IMR-90 (cell line): ENCODE results near the gene NUDT16. TPM values are rescaled to one million over a fixed set of nuclear protein-coding genes. Genes with fewer than 3 reads are reported as not detected.

Experiments
- ATAC-seq: fragments of 200-7000 bp; cut with Tn5 transposase; 2 replicates; pipeline ENCODE4 v1.9.1; 2020; ENCODE audit warnings: low read depth, mild to moderate bottlenecking, moderate library complexity
- BruUV-seq: library from RNA; stranded (reverse); fragments of 400-500 nt; replicated peaks from 2 replicates; lab custom pipeline; 2021; lab: Mats Ljungman, UMichigan
- CTCF ChIA-PET: fragments of 300-600 bp; formaldehyde crosslinking; extraction: SDS; loops from one replicate; lab custom pipeline; 2021; ENCODE audit warnings: antibody characterized with exemption; lab: Yijun Ruan, JAX
- POLR2A ChIA-PET: fragments of 300-600 bp; sonication (Branson Sonifier 250); formaldehyde crosslinking; loops from one replicate; lab custom pipeline; 2022; ENCODE audit warnings: antibody characterized with exemption; ENCODE audit not compliant: unreplicated experiment; lab: Charles Lee
- DNase-seq: peaks from one replicate; pipeline ENCODE4 v3.0.0; 2013
- H2AFZ ChIP-seq: replicated peaks from 2 replicates; pipeline ENCODE3; 2013; ENCODE audit warnings: low read length, mild to moderate bottlenecking; ENCODE audit not compliant: poor library complexity
- H2AK5ac ChIP-seq: 2 replicates; pipeline ENCODE4 v1.6.1; 2013; ENCODE audit warnings: low read depth, low read length, inconsistent platforms
- H2AK9ac ChIP-seq: replicated peaks from 2 replicates; pipeline ENCODE3; 2013; ENCODE audit warnings: mild to moderate bottlenecking, low read depth, low read length, moderate library complexity; ENCODE audit not compliant: poor library complexity
- H2BK120ac ChIP-seq: 2 replicates; pipeline ENCODE4 v1.6.1; 2013; ENCODE audit warnings: low read depth, low read length, inconsistent platforms
- H2BK15ac ChIP-seq: 3 replicates; pipeline ENCODE4 v1.6.1; 2013; ENCODE audit warnings: low read depth, low read length, inconsistent platforms
- H2BK20ac ChIP-seq: 2 replicates; pipeline ENCODE4 v1.6.1; 2013; ENCODE audit warnings: low read depth, mild to moderate bottlenecking, inconsistent platforms, low read length, moderate library complexity
- H2BK5ac ChIP-seq: 2 replicates; pipeline ENCODE4 v1.6.1; 2013; ENCODE audit warnings: mild to moderate bottlenecking, low read depth, low read length, inconsistent platforms; ENCODE audit not compliant: poor library complexity, severe bottlenecking
- H3K14ac ChIP-seq: replicated peaks from 2 replicates; pipeline ENCODE4 v1.6.1; 2013; ENCODE audit warnings: low read depth, low read length, inconsistent platforms
- H3K18ac ChIP-seq: 2 replicates; pipeline ENCODE4 v1.6.1; 2013; ENCODE audit warnings: low read depth, low read length, control low read depth
- H3K23ac ChIP-seq: 2 replicates; pipeline ENCODE4 v1.6.1; 2013; ENCODE audit warnings: low read depth, low read length, inconsistent platforms
- H3K27ac ChIP-seq: 2 replicates; pipeline ENCODE4 v1.5.1; 2013; ENCODE audit warnings: mild to moderate bottlenecking, control low read depth, low read length; ENCODE audit not compliant: insufficient read depth
- H3K27me3 ChIP-seq: 2 replicates; pipeline ENCODE4 v1.6.1; 2013; ENCODE audit warnings: low read length; ENCODE audit not compliant: control insufficient read depth, insufficient read depth
- H3K36me3 ChIP-seq: 2 replicates; pipeline ENCODE4 v1.6.1; 2013; ENCODE audit warnings: low read length, mixed read lengths; ENCODE audit not compliant: control insufficient read depth, insufficient read depth
- H3K4ac ChIP-seq: 2 replicates; pipeline ENCODE4 v1.6.1; 2013; ENCODE audit warnings: low read depth, low read length, inconsistent platforms
- H3K4me1 ChIP-seq: 2 replicates; pipeline ENCODE4 v1.6.1; 2013; ENCODE audit warnings: low read length, mixed read lengths; ENCODE audit not compliant: control insufficient read depth, insufficient read depth
- H3K4me2 ChIP-seq: 2 replicates; pipeline ENCODE4 v1.6.1; 2013; ENCODE audit warnings: low read depth, mild to moderate bottlenecking, control low read depth, low read length, moderate library complexity
- H3K4me3 ChIP-seq: 2 replicates; pipeline ENCODE4 v1.5.1; 2013; ENCODE audit warnings: low read depth, mild to moderate bottlenecking, control low read depth, low read length, moderate library complexity; ENCODE audit not compliant: insufficient read depth
- H3K56ac ChIP-seq: 2 replicates; pipeline ENCODE4 v1.6.1; 2013; ENCODE audit warnings: low read length, inconsistent platforms; ENCODE audit not compliant: insufficient read depth; ENCODE audit errors: extremely low read depth
- H3K79me1 ChIP-seq, 2 experiments: 2 replicates each; pipeline ENCODE4 v1.6.1; 2013; ENCODE audit warnings: low read length in 2 of 2, inconsistent platforms in 1 of 2, low read depth in 1 of 2
- H3K9ac ChIP-seq: 2 replicates; pipeline ENCODE4 v1.6.1; 2013; ENCODE audit warnings: low read depth, low read length, control low read depth
- H3K9me1 ChIP-seq: 2 replicates; pipeline ENCODE4 v1.6.1; 2013; ENCODE audit warnings: low read length, inconsistent platforms; ENCODE audit not compliant: insufficient read depth
- H3K9me3 ChIP-seq: 2 replicates; pipeline ENCODE4 v1.6.1; 2013; ENCODE audit warnings: low read length; ENCODE audit not compliant: control insufficient read depth, insufficient read depth
- H4K20me1 ChIP-seq: 2 replicates; pipeline ENCODE4 v1.6.1; 2013; ENCODE audit warnings: low read length, inconsistent platforms; ENCODE audit not compliant: insufficient read depth
- H4K5ac ChIP-seq: 2 replicates; pipeline ENCODE4 v1.6.1; 2013; ENCODE audit warnings: mild to moderate bottlenecking, low read depth, low read length, control low read depth
- H4K8ac ChIP-seq, 2 experiments: 2 replicates each; pipeline ENCODE4 v1.6.1; 2013; ENCODE audit warnings: low read depth in 2 of 2, low read length in 2 of 2, control low read depth in 1 of 2, inconsistent platforms in 1 of 2
- H4K91ac ChIP-seq: 2 replicates; pipeline ENCODE4 v1.6.1; 2013; ENCODE audit warnings: low read depth, low read length, inconsistent platforms; ENCODE audit not compliant: insufficient read depth
- CHD1 ChIP-seq: IDR thresholded peaks from 2 replicates; pipeline ENCODE4 v1.6.1; 2012; ENCODE audit warnings: low read depth, low read length, improper control_type of control experiment
- FOS ChIP-seq: fragments of 150-350 bp; IDR thresholded peaks from 2 replicates; pipeline ENCODE4 v1.6.1; 2016; ENCODE audit warnings: low read depth, low read length
- MAFK ChIP-seq: IDR thresholded peaks from 2 replicates; pipeline ENCODE4 v1.6.1; 2012; ENCODE audit warnings: low read depth, low read length, improper control_type of control experiment
- MAZ ChIP-seq: IDR thresholded peaks from 2 replicates; pipeline ENCODE4 v1.6.1; 2012; ENCODE audit warnings: low read depth, mild to moderate bottlenecking, low read length, improper control_type of control experiment, moderate library complexity, borderline replicate concordance
- MXI1 ChIP-seq: IDR thresholded peaks from 2 replicates; pipeline ENCODE4 v1.6.1; 2012; ENCODE audit warnings: low read depth, mild to moderate bottlenecking, low read length, moderate library complexity, borderline replicate concordance
- NFE2L2 ChIP-seq: fragments of 150-350 bp; IDR thresholded peaks from 2 replicates; pipeline ENCODE4 v1.6.1; 2016; ENCODE audit warnings: low read depth, mild to moderate bottlenecking, low read length
- POLR2A ChIP-seq: IDR thresholded peaks from 2 replicates; pipeline ENCODE4 v1.6.1; 2012; ENCODE audit warnings: mild to moderate bottlenecking, low read depth, low read length
- RAD21 ChIP-seq: IDR thresholded peaks from 2 replicates; pipeline ENCODE4 v1.6.1; 2012; ENCODE audit warnings: low read length, improper control_type of control experiment
- RCOR1 ChIP-seq: IDR thresholded peaks from 2 replicates; pipeline ENCODE4 v1.6.1; 2012; ENCODE audit warnings: mild to moderate bottlenecking, low read length, improper control_type of control experiment; ENCODE audit not compliant: insufficient replicate concordance
- RFX5 ChIP-seq: IDR thresholded peaks from 2 replicates; pipeline ENCODE4 v1.8.0; 2012; ENCODE audit warnings: low read depth, mild to moderate bottlenecking, low read length, moderate library complexity
- WGBS, 2 experiments: methylation state at CpG; one replicate each; pipeline versions ENCODE4 v1.1.5 to v1.1.7; 2013; ENCODE audit warnings: missing lambda C conversion rate in 2 of 2; ENCODE audit not compliant: insufficient read length in 1 of 2; ENCODE audit errors: extremely low coverage in 2 of 2; 5-methylcytosine and 5-hydroxymethylcytosine counted together
- dilution Hi-C: fragments of 300-500 bp; cut with HindIII; formaldehyde crosslinking; loops from one replicate; pipeline ENCODE4 v1.14.3; 2018; ENCODE audit warnings: low sequenced_read_pairs; ENCODE audit not compliant: unreplicated experiment
- in situ Hi-C: fragments of 300-500 bp; cut with MboI; formaldehyde crosslinking; loops from 3 replicates; pipeline ENCODE4 v1.14.3; 2019; ENCODE audit warnings: low sequenced_read_pairs, inconsistent platforms, mixed read lengths
- intact Hi-C: fragments of 100-400 bp; cut with micrococcal nuclease; formaldehyde crosslinking; loops from 2 replicates; pipeline ENCODE4 v1.10.0; 2022
- polyA plus RNA-seq, 3 experiments: library from polyadenylated mRNA; depleted of rRNA; stranded (reverse); fragments of >200 nt; gene quantifications; 2 replicates each; pipeline ENCODE4 v1.2.3, GENCODE V29; 2012; ENCODE audit warnings: low replicate concordance in 1 of 3
- total RNA-seq: library from RNA; depleted of rRNA; stranded (reverse); fragments of >200 nt; gene quantifications from 2 replicates; pipeline ENCODE4 v1.2.3, GENCODE V29; 2012
- TF ChIP-seq, protein P1 (sequence below): conservative IDR thresholded peaks from 2 replicates; pipeline ENCODE4 v1.5.1; 2012; ENCODE audit warnings: mild to moderate bottlenecking, low read depth, low read length, improper control_type of control experiment
- TF ChIP-seq, protein P2 (sequence below): fragments of 150-350 bp; IDR thresholded peaks from 2 replicates; pipeline ENCODE4 v1.6.1; 2017; ENCODE audit warnings: mild to moderate bottlenecking, antibody characterized with exemption, low read length, low read depth
- TF ChIP-seq, protein P3 (sequence below): fragments of 150-350 bp; IDR thresholded peaks from 2 replicates; pipeline ENCODE4 v1.6.1; 2016; ENCODE audit warnings: low read depth, mild to moderate bottlenecking, low read length, moderate library complexity, borderline replicate concordance

The NUDT16 gene
- total and polyA plus RNA-seq, 2 of the 4 experiments (the other 2 are of a cell fraction) = 8.9 to 10.4 TPM

DNA sequence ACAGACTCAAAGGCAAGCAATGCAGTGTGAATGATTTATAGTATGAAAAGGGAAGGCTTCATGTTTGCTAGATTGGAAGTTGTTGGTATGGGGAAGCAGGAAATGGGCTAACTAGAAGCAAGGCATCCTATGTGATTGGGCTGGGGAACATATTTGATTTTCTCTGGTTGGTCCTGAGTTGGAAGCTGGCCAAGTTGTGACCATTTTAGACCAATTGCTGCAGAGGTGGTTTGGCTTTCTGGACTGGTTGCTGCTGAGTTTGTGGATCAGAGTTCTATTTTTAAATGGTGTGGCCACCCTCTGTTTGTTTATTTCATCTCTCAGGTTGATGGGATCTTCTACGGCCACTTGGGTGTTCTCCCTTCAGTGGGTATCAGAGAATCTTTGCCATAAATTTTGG is 39.7 kb downstream of the NUDT16 start:
- H2BK120ac ChIP-seq = no peak overlapping the region
- TF ChIP-seq RCOR1 (no peak), NFE2L2 (no peak), FOS (no peak), MAZ (no peak), RFX5 (no peak), CHD1 (no peak), POLR2A (no peak), MAFK (no peak), RAD21 (no peak), MXI1 (no peak)
- TF ChIP-seq, protein P1, sequence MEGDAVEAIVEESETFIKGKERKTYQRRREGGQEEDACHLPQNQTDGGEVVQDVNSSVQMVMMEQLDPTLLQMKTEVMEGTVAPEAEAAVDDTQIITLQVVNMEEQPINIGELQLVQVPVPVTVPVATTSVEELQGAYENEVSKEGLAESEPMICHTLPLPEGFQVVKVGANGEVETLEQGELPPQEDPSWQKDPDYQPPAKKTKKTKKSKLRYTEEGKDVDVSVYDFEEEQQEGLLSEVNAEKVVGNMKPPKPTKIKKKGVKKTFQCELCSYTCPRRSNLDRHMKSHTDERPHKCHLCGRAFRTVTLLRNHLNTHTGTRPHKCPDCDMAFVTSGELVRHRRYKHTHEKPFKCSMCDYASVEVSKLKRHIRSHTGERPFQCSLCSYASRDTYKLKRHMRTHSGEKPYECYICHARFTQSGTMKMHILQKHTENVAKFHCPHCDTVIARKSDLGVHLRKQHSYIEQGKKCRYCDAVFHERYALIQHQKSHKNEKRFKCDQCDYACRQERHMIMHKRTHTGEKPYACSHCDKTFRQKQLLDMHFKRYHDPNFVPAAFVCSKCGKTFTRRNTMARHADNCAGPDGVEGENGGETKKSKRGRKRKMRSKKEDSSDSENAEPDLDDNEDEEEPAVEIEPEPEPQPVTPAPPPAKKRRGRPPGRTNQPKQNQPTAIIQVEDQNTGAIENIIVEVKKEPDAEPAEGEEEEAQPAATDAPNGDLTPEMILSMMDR = no peak
- TF ChIP-seq, protein P2, sequence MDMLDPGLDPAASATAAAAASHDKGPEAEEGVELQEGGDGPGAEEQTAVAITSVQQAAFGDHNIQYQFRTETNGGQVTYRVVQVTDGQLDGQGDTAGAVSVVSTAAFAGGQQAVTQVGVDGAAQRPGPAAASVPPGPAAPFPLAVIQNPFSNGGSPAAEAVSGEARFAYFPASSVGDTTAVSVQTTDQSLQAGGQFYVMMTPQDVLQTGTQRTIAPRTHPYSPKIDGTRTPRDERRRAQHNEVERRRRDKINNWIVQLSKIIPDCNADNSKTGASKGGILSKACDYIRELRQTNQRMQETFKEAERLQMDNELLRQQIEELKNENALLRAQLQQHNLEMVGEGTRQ = no peak
- TF ChIP-seq, protein P3, sequence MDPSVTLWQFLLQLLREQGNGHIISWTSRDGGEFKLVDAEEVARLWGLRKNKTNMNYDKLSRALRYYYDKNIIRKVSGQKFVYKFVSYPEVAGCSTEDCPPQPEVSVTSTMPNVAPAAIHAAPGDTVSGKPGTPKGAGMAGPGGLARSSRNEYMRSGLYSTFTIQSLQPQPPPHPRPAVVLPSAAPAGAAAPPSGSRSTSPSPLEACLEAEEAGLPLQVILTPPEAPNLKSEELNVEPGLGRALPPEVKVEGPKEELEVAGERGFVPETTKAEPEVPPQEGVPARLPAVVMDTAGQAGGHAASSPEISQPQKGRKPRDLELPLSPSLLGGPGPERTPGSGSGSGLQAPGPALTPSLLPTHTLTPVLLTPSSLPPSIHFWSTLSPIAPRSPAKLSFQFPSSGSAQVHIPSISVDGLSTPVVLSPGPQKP = no peak
- no peak overlapping the region for H4K91ac ChIP-seq
- H3K18ac ChIP-seq = no peak overlapping the region
- no peak overlapping the region for H3K4me3 ChIP-seq
- H3K4ac ChIP-seq = no peak overlapping the region
- H3K9ac ChIP-seq = no peak overlapping the region
- no peak overlapping the region for H2BK5ac ChIP-seq
- ATAC-seq (no peak), DNase-seq (no peak)
- no peak overlapping the region for H3K14ac ChIP-seq
- no peak overlapping the region for H2AK5ac ChIP-seq
- ChIA-PET POLR2A (no interaction called here), CTCF (no interaction called here)
- no peak overlapping the region for H3K23ac ChIP-seq
- no peak overlapping the region for H2AK9ac ChIP-seq
- H2BK20ac ChIP-seq = no peak overlapping the region
- in situ Hi-C loops (no loop called here), dilution Hi-C loops (no loop called here), intact Hi-C loops (no loop called here)
- no peaks in the 10 kb centered on the region for H3K9me3 ChIP-seq
- H2AFZ ChIP-seq = no peak overlapping the region
- H3K4me1 ChIP-seq = no peaks in the 10 kb centered on the region
- no peaks in the 10 kb centered on the region for H4K20me1 ChIP-seq
- no peak overlapping the region for H3K27ac ChIP-seq
- no peaks in the 10 kb centered on the region for H3K9me1 ChIP-seq
- no peaks in the 10 kb centered on the region for H3K36me3 ChIP-seq
- H3K79me1 ChIP-seq = no peaks in the 10 kb centered on the region
- H4K5ac ChIP-seq = no peak overlapping the region
- H2BK15ac ChIP-seq = no peak overlapping the region
- H3K4me2 ChIP-seq = no peak overlapping the region
- H3K27me3 ChIP-seq = no peaks in the 10 kb centered on the region
- no CpG with 5 or more reads among the region's 1 CpG for WGBS, 2 experiments
- no peak overlapping the region for H3K56ac ChIP-seq
- H4K8ac ChIP-seq = no peak overlapping the region
- BruUV-seq = no TSS peak
